PFSK-1 (cell line): ENCODE measurements around the gene DUSP28.
A peak's percentile ranks its signal among the peaks of the same experiment; 100 is the strongest.

Source experiments
- POLR2AphosphoS5 ChIP-seq: IDR thresholded peaks from 2 replicates; pipeline ENCODE4 v1.6.1; 2012; ENCODE audit warnings: low read depth, mild to moderate bottlenecking, control low read depth, low read length, moderate library complexity
- SIN3A ChIP-seq: IDR thresholded peaks from 2 replicates; pipeline ENCODE4 v1.6.1; 2012; ENCODE audit warnings: mild to moderate bottlenecking, low read length, moderate library complexity, borderline replicate concordance; ENCODE audit not compliant: insufficient read depth
- TF ChIP-seq, protein P1 (sequence below), 2 experiments: IDR thresholded peaks; 2 replicates each; pipeline versions ENCODE4 v1.6.1 to v1.8.0; 2011 to 2012; ENCODE audit warnings: low read depth in 2 of 2, low read length in 2 of 2, control low read depth in 1 of 2, inconsistent platforms in 1 of 2, mild to moderate bottlenecking in 1 of 2, moderate library complexity in 1 of 2; ENCODE audit not compliant: insufficient read depth in 1 of 2

DNA sequence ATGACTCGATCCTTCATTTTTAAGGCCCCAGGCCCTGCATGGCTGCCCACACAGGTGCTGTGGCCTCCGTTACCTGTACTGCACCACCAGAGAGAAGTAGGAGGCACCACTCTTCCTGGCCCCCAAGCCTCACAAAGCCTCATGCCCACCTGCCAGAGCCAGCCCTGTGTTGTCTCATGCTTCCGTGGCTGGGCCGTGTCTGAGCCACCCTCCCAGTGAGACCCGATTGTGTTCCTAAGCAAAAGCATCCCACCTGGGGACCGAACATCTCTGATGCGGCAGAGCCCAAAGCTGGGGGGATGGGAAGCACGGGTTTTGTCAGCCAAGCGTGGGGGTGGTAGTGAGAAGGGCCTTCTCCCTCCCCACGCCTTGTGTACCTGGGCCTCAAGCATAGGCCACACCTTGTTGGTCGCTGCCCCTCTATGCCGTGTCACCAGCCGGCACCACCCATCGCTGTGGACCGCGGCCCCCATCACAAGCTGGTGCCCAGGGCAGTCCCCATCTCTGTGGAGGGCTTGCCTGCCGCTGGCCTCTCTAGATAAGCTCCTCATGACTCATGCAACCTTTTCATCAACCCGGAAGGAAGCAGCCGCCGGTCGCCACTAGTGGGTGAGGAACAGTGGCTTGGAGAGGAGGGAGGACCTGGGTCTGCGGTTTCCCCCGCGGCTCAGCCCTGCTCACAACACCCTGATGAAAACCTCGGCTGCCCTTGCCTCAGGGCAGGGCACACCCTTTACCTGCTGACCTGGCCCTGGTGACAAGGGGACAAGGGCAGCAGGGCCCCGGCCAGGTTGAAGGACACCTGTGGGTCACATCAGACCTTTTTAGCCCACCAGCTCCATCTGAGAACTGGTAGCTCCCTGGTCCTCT, 5.4 kb downstream of the DUSP28 start:
- TF ChIP-seq POLR2AphosphoS5, result peak; percentile 34; the same call in 1 of the 2 replicates
- TF ChIP-seq SIN3A, result no peak
- TF ChIP-seq, protein P1, sequence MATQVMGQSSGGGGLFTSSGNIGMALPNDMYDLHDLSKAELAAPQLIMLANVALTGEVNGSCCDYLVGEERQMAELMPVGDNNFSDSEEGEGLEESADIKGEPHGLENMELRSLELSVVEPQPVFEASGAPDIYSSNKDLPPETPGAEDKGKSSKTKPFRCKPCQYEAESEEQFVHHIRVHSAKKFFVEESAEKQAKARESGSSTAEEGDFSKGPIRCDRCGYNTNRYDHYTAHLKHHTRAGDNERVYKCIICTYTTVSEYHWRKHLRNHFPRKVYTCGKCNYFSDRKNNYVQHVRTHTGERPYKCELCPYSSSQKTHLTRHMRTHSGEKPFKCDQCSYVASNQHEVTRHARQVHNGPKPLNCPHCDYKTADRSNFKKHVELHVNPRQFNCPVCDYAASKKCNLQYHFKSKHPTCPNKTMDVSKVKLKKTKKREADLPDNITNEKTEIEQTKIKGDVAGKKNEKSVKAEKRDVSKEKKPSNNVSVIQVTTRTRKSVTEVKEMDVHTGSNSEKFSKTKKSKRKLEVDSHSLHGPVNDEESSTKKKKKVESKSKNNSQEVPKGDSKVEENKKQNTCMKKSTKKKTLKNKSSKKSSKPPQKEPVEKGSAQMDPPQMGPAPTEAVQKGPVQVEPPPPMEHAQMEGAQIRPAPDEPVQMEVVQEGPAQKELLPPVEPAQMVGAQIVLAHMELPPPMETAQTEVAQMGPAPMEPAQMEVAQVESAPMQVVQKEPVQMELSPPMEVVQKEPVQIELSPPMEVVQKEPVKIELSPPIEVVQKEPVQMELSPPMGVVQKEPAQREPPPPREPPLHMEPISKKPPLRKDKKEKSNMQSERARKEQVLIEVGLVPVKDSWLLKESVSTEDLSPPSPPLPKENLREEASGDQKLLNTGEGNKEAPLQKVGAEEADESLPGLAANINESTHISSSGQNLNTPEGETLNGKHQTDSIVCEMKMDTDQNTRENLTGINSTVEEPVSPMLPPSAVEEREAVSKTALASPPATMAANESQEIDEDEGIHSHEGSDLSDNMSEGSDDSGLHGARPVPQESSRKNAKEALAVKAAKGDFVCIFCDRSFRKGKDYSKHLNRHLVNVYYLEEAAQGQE (IDR thresholded peaks at IDR 0.05; ENCODE audit: insufficient read depth in 1 of 2, low read depth in 2 of 2, low read length in 2 of 2), result 0 out of 4 replicates have a peak, but pooled peaks of 1 of the 2 experiments have one; percentile 14
